Breast epithelium (tissue), 4 donors: ENCODE results near the gene ZNF502. TPM values are rescaled to one million over a fixed set of nuclear protein-coding genes. Genes with fewer than 3 reads are reported as not detected.

ENCODE experiments used
- DNase-seq, 2 donors: peaks; one replicate each; pipeline ENCODE4 v3.0.0-alpha.2; 2019; ENCODE audit warnings: low spot score in 2 of 2
- H3K27ac ChIP-seq, 2 donors: fragments of 200-600 bp; sonication (generic) in 1 of 2; one replicate each; pipeline ENCODE4 v1.5.1; 2016 to 2019; ENCODE audit warnings: mild to moderate bottlenecking in 1 of 2
- H3K27me3 ChIP-seq, 2 donors: fragments of 200-600 bp; sonication (generic) in 1 of 2; one replicate each; pipeline versions ENCODE4 v1.5.1 to v1.6.0; 2017 to 2019; ENCODE audit warnings: control low read depth in 1 of 2, mild to moderate bottlenecking in 1 of 2
- H3K36me3 ChIP-seq: fragments of 200-600 bp; one replicate; pipeline ENCODE4 v1.5.1; 2019
- H3K4me1 ChIP-seq, 2 donors: fragments of 200-600 bp; sonication (generic); one replicate each; pipeline ENCODE4 v1.5.1; 2016 to 2019; ENCODE audit warnings: control low read depth in 1 of 2
- H3K4me3 ChIP-seq, 3 donors: fragments of 200-600 bp; sonication (generic); 1 replicate in 2 of 3; 2 replicates in 1 of 3; pipeline ENCODE4 v1.5.1; 2016 to 2019; ENCODE audit warnings: mild to moderate bottlenecking in 3 of 3, moderate library complexity in 2 of 3
- H3K9me3 ChIP-seq, 2 donors: fragments of 200-600 bp; sonication (generic) in 1 of 2; one replicate each; pipeline ENCODE4 v1.5.1; 2016 to 2019; ENCODE audit warnings: control low read depth in 1 of 2
- POLR2A ChIP-seq: fragments of 450-650 bp; IDR thresholded peaks from one replicate; pipeline ENCODE4 v1.6.1; 2016; ENCODE audit warnings: antibody characterized with exemption, mild to moderate bottlenecking, moderate library complexity
- POLR2AphosphoS5 ChIP-seq, 3 donors: sonication (generic); formaldehyde crosslinking; IDR thresholded peaks; one replicate each; pipeline ENCODE4 v1.6.1; 2017; ENCODE audit warnings: antibody characterized with exemption in 3 of 3
- intact Hi-C: fragments of 100-400 bp; cut with DNase I; formaldehyde crosslinking; loops from one replicate; pipeline ENCODE4 v1.15.1; 2023; ENCODE audit warnings: low total_unique reads
- total RNA-seq, 3 donors: library from RNA; depleted of rRNA; stranded (reverse); fragments of >200 nt; gene quantifications; one replicate each; pipeline ENCODE4 v1.1.0, GENCODE V29; 2016
- TF ChIP-seq, protein P1 (sequence below), 3 donors: fragments of 450-650 bp; IDR thresholded peaks; one replicate each; pipeline ENCODE4 v1.5.1; 2016 to 2017; ENCODE audit warnings: antibody characterized with exemption in 3 of 3, mild to moderate bottlenecking in 3 of 3, moderate library complexity in 3 of 3

ZNF502 gene
- total RNA-seq, 3 donors from 2014 or later: 4.6 to 9.5 (median 6.6) TPM

GRCh38 chr3:44734646-44735168 lies 22.2 kb downstream of the ZNF502 start:
- no peak overlapping the region for H3K27ac ChIP-seq
- H3K9me3 ChIP-seq: peaks cover 70 to 86% of the 10 kb centered on the region in 2 donors
- intact Hi-C loops: no loop called here
- no peak for DNase-seq
- TF ChIP-seq, protein P1, sequence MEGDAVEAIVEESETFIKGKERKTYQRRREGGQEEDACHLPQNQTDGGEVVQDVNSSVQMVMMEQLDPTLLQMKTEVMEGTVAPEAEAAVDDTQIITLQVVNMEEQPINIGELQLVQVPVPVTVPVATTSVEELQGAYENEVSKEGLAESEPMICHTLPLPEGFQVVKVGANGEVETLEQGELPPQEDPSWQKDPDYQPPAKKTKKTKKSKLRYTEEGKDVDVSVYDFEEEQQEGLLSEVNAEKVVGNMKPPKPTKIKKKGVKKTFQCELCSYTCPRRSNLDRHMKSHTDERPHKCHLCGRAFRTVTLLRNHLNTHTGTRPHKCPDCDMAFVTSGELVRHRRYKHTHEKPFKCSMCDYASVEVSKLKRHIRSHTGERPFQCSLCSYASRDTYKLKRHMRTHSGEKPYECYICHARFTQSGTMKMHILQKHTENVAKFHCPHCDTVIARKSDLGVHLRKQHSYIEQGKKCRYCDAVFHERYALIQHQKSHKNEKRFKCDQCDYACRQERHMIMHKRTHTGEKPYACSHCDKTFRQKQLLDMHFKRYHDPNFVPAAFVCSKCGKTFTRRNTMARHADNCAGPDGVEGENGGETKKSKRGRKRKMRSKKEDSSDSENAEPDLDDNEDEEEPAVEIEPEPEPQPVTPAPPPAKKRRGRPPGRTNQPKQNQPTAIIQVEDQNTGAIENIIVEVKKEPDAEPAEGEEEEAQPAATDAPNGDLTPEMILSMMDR (IDR thresholded peaks at IDR 0.05): no peak
- TF ChIP-seq POLR2AphosphoS5 (IDR thresholded peaks at IDR 0.05) (no peak), POLR2A (no peak)
- H3K36me3 ChIP-seq: peaks cover 5% of the 10 kb centered on the region
- H3K4me3 ChIP-seq: no peak overlapping the region
- no peaks in the 10 kb centered on the region for H3K27me3 ChIP-seq
- no peaks in the 10 kb centered on the region for H3K4me1 ChIP-seq

DNA sequence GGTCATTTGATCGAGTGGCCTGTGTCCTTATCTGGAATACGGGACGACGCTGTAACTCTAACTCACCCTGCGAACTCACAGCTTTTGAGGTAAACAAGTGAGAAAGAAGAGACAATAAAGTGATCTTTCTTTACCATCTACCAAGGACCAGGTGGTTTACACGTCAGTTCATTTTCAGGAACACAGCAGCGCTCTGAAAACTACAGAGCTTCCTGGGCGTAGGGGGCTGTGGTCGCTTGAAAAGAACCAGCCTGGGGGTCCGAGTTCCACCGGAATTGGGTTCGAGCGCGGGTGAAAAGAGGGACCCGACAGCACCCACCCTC lies 48.6 kb downstream of the ZNF502 start:
- intact Hi-C loops: no loop called here
- H3K27me3 ChIP-seq: no peaks in the 10 kb centered on the region
- no peaks in the 10 kb centered on the region for H3K36me3 ChIP-seq
- H3K4me3 ChIP-seq: peak overlapping the region; percentile 69 to 88 (median 86)
- TF ChIP-seq POLR2A (no peak), POLR2AphosphoS5 (IDR thresholded peaks at IDR 0.05) (no peak)
- TF ChIP-seq, protein P1 (IDR thresholded peaks at IDR 0.05): no peak
- H3K9me3 ChIP-seq: peaks cover 0 to 11% of the 10 kb centered on the region in 2 donors
- H3K27ac ChIP-seq: peak overlapping the region; percentile 79 to 81
- no peaks in the 10 kb centered on the region for H3K4me1 ChIP-seq
- peak in 1 of 2 donors; percentile 54 for DNase-seq

- no peaks in the 10 kb centered on the region for H3K4me1 ChIP-seq
- H3K27ac ChIP-seq: peak within 1 kb of the TSS; percentile 79 to 81
- peak; percentile 40 for TF ChIP-seq POLR2A
- TF ChIP-seq POLR2AphosphoS5 (IDR thresholded peaks at IDR 0.05): peak; percentile 88 to 97 (median 94)
- TF ChIP-seq, protein P1 (IDR thresholded peaks at IDR 0.05): peak in 1 of 3 donors; percentile 12
- H3K36me3 ChIP-seq: no peaks in the 10 kb centered on the region
- H3K27me3 ChIP-seq: no peaks in the 10 kb centered on the region
- peak; percentile 96 to 97 for DNase-seq
- H3K4me3 ChIP-seq: peak within 1 kb of the TSS; percentile 69 to 88 (median 86)
- peaks cover 0 to 11% of the 10 kb centered on the region in 2 donors for H3K9me3 ChIP-seq
- intact Hi-C loops: no loop called here
Measured at GRCh38 chr3:44761424-44762169, 49.1 kb downstream of the ZNF502 start, which contains the start of the genes KIAA1143 and KIF15. TSS of gene KIAA1143 (minus strand) at chr3:44761619. CDS start at chr3:44761602, 17 bp downstream. TSS of gene KIF15 (plus strand) at chr3:44761794. CDS start at chr3:44761866, 72 bp downstream.

- intact Hi-C loops: no loop called here
- DNase-seq: no peak
- H3K9me3 ChIP-seq: peaks cover 0 to 11% of the 10 kb centered on the region in 2 donors
- no peaks in the 10 kb centered on the region for H3K36me3 ChIP-seq
- no peaks in the 10 kb centered on the region for H3K4me1 ChIP-seq
- no peak overlapping the region for H3K27ac ChIP-seq
- H3K27me3 ChIP-seq: no peaks in the 10 kb centered on the region
- TF ChIP-seq POLR2A (no peak), POLR2AphosphoS5 (IDR thresholded peaks at IDR 0.05) (no peak)
- TF ChIP-seq, protein P1 (IDR thresholded peaks at IDR 0.05): no peak
- peak overlapping the region; percentile 69 to 88 (median 86) for H3K4me3 ChIP-seq
Measured at GRCh38 chr3:44762170-44762677, 49.8 kb downstream of the ZNF502 start.

DNA sequence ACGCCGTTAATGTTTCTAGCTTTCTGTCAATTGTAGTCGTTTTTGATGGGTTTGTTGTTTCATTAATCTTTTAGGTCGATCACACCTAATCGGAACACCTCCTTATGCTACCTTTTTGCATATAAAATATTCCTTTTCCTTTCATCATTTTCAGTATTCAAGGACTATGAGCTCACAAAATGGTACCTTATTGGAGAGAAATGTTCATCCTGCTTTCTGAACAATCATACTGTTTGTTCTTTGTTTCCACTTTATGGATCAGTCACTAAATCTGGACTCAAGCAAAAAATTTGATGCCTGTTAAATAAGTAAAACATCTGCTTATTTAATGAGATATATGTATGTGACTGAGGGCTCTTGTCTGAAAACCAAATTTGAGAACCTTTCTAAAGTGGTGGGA lies 50.2 kb downstream of the ZNF502 start:
- H3K9me3 ChIP-seq: peaks cover 0 to 11% of the 10 kb centered on the region in 2 donors
- no peak overlapping the region for H3K4me3 ChIP-seq
- no peaks in the 10 kb centered on the region for H3K27me3 ChIP-seq
- H3K4me1 ChIP-seq: no peaks in the 10 kb centered on the region
- DNase-seq: no peak
- intact Hi-C loops: no loop called here
- TF ChIP-seq POLR2AphosphoS5 (IDR thresholded peaks at IDR 0.05) (no peak), POLR2A (no peak)
- TF ChIP-seq, protein P1 (IDR thresholded peaks at IDR 0.05): no peak
- H3K36me3 ChIP-seq: no peaks in the 10 kb centered on the region
- H3K27ac ChIP-seq: no peak overlapping the region
